Left ventricle myocardium inferior (tissue), 1 donor: ENCODE results near the gene NCAN. TPM values are rescaled to one million over a fixed set of nuclear protein-coding genes. Genes with fewer than 3 reads are reported as not detected.

Experiments used
- DNase-seq: peaks from one replicate; pipeline ENCODE4 v3.0.0-alpha.2; 2020
- H3K27ac ChIP-seq: fragments of 200-600 bp; replicated peaks from 2 replicates; pipeline ENCODE4 v1.8.0; 2021
- H3K27me3 ChIP-seq: fragments of 200-600 bp; 2 replicates; pipeline ENCODE4 v1.8.0; 2021; ENCODE audit warnings: low read depth
- H3K36me3 ChIP-seq: fragments of 200-600 bp; 2 replicates; pipeline ENCODE4 v1.8.0; 2021
- H3K4me1 ChIP-seq: fragments of 200-600 bp; 2 replicates; pipeline ENCODE4 v1.8.0; 2021
- H3K4me3 ChIP-seq: fragments of 200-600 bp; 2 replicates; pipeline ENCODE4 v1.8.0; 2021; ENCODE audit warnings: mild to moderate bottlenecking, moderate library complexity
- H3K9me3 ChIP-seq: fragments of 200-600 bp; replicated peaks from 2 replicates; pipeline ENCODE4 v1.8.0; 2021
- intact Hi-C: fragments of 100-400 bp; cut with micrococcal nuclease; formaldehyde crosslinking; loops from one replicate; pipeline ENCODE4 v1.11.0; 2022
- total RNA-seq: library from RNA; stranded (reverse); fragmentation: NEBNext Ultra II Directional; extraction: Animal tissue kit (Norgen Biotek cat#: 25700); gene quantifications from one replicate; pipeline ENCODE4 v1.2.1, GENCODE V29; 2021
- TF ChIP-seq, protein P1 (sequence below): fragments of 200-600 bp; IDR thresholded peaks from 2 replicates; pipeline ENCODE4 v1.8.0; 2021; ENCODE audit warnings: antibody characterized with exemption, mild to moderate bottlenecking, borderline replicate concordance
- donor health status: DM: no; HTN: yes; CAD: no; lungs with severe emphysema.

The NCAN gene
- total RNA-seq, 1 donor from 2014 or later = not detected

DNA sequence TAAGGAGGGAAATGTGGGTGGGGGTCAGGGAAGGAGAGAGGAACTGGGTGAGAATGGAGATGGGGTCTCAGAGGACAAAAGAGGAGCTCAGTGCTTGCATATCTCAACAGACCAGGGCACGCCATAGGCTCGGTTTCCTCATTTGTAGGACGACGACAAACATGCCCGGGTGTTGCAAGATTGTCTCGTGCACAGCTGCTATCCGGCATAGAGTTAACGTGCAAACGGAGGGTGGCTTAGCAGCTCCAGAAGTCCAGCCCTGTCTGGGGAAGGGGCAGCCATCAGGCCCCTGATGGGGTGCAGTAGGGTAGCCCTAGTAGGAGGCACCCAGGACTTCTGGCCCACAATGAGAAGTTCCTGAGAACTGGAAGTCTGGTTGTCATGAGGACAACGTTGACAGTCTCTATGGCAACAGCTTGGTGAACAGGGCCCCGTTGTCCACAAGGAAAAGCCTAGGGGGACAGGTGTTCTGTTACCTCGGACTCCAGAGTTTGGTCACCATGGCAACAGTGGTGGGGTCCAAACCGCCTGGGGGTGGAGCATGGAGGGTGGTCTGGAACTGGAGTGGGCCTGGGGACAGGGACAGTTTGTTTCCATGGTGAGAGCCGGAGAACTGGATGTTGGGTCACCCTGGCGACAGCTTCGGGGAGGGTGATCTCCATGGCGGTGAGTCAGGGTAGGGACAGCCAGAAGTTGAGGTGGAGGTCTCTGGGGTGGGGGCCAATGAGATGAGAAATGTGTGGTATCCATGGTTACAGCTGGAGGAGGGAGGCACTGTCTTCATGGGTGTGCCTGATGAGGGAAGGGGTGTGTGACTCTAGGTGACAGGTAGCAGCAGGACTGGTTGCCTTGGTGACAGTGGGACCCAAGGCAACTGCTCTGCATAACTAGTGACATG lies 44.6 kb downstream of the NCAN start:
- Histone ChIP-seq H3K9me3 (peaks cover 4% of the 10 kb centered on the region), H3K36me3 (no peaks in the 10 kb centered on the region), H3K4me3 (no peak overlapping the region), H3K27me3 (peaks cover 100% of the 10 kb centered on the region), H3K4me1 (peaks cover 2% of the 10 kb centered on the region), H3K27ac (no peak overlapping the region)
- DNase-seq = no peak
- intact Hi-C loops = no loop called here
- TF ChIP-seq, protein P1, sequence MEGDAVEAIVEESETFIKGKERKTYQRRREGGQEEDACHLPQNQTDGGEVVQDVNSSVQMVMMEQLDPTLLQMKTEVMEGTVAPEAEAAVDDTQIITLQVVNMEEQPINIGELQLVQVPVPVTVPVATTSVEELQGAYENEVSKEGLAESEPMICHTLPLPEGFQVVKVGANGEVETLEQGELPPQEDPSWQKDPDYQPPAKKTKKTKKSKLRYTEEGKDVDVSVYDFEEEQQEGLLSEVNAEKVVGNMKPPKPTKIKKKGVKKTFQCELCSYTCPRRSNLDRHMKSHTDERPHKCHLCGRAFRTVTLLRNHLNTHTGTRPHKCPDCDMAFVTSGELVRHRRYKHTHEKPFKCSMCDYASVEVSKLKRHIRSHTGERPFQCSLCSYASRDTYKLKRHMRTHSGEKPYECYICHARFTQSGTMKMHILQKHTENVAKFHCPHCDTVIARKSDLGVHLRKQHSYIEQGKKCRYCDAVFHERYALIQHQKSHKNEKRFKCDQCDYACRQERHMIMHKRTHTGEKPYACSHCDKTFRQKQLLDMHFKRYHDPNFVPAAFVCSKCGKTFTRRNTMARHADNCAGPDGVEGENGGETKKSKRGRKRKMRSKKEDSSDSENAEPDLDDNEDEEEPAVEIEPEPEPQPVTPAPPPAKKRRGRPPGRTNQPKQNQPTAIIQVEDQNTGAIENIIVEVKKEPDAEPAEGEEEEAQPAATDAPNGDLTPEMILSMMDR = no peak

DNA sequence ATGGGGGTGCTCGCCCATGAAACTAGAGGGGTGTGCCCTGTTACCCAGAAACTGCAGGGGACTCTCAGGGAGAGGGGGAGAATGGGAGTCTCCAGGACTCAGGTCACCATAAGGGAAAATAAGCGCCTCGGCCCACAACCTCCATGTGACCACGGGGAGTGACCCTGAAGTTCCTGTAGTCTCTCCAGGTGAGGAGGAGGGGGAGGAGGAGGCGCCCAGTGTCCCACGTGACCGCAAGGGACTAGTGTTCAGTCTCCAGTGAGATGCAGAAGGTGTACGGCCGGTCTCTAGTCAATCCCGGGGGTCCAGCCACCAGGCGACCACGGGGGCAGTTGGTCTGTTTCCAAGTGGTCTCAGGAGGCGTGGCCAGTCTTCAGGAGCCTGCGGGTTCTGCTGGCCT lies 45.4 kb downstream of the NCAN start:
- H3K4me3 ChIP-seq = no peak overlapping the region
- no peak for DNase-seq
- TF ChIP-seq, protein P1 = no peak
- peaks cover 4% of the 10 kb centered on the region for H3K9me3 ChIP-seq
- H3K27me3 ChIP-seq = peaks cover 100% of the 10 kb centered on the region
- no peaks in the 10 kb centered on the region for H3K36me3 ChIP-seq
- H3K4me1 ChIP-seq = peaks cover 6% of the 10 kb centered on the region
- intact Hi-C loops = no loop called here
- H3K27ac ChIP-seq = no peak overlapping the region

DNA sequence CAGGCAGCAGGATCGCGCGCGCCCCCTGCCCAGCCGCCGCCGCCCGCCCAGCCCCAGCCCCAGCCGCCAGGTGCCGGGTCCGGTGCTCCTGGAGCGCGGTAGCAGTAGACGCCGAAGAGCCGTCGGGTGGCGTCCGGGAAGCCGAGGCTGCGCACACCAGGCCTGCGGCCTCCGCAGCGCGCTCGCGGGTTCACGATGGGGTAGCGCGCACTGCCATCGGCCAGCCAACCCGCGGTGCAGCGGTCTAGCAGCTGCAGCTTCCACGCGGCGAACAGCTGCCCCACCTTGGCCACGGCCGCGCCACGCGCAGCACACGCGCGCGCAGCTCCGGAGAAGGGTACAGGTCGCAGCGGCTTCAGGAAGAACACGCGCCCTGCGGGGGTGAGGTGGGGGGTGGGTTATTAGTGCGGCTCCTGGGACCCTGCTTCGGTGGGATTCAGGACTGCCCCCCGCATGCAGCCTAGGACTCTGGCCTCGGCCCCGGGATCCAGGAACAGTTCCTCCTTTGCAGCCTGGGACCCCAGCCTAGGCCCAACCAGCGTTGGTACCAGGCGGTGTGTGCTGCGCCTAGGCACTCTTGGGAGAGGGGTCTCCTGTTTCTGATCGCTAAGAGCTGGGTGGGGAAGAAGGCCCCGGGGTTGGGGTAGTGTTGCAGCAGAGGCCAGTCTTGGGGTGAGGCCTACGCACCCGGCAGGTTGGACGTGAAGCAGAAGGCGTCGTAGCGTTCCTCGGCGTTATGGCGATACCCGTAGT lies 46.3 kb downstream of the NCAN start:
- peaks cover 4% of the 10 kb centered on the region for H3K9me3 ChIP-seq
- no peak for DNase-seq
- TF ChIP-seq, protein P1 = no peak
- no peaks in the 10 kb centered on the region for H3K36me3 ChIP-seq
- H3K4me1 ChIP-seq = peaks cover 6% of the 10 kb centered on the region
- intact Hi-C loops = no loop called here
- H3K27ac ChIP-seq = no peak overlapping the region
- H3K4me3 ChIP-seq = no peak overlapping the region
- peaks cover 100% of the 10 kb centered on the region for H3K27me3 ChIP-seq

DNA sequence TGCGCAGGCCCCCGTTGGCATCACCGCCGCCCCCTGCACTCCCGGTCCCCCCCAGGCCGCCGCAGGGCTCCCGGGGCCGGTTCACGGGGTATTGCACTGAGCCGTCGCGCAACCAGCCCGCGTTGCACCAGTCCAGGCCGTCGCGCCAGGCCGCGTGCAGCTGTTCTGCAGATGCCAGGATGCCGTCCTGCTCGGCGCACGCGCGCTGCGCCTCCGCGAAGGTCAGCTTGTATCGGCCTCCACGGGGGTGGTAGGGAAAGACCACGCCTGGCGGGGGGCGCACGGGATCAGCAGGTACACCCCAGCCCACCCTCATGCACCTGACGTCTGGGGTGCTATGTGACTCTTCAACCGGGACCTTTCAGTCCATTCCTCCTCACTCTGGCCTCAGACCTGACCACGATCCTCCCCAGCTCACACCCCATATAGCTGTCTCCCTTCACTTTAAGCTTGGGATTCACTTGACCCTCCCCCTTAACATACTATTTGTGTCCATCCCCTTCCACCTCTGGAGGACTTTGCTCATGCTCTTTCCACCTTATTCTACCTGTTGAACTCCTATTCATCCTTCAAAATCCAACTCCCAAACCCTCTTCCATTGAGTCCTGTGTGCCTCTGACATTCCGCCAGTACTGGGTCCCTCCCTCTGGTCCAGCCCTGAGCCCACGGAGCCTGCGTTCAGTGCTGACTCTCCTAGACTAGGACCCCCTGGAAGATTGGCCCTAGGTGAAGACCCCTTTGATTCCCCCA lies 47.0 kb downstream of the NCAN start:
- no peak overlapping the region for H3K27ac ChIP-seq
- intact Hi-C loops = no loop called here
- no peaks in the 10 kb centered on the region for H3K36me3 ChIP-seq
- no peak overlapping the region for H3K4me3 ChIP-seq
- peaks cover 6% of the 10 kb centered on the region for H3K4me1 ChIP-seq
- DNase-seq = no peak
- TF ChIP-seq, protein P1 = no peak
- H3K27me3 ChIP-seq = peaks cover 100% of the 10 kb centered on the region
- H3K9me3 ChIP-seq = peaks cover 4% of the 10 kb centered on the region

DNA sequence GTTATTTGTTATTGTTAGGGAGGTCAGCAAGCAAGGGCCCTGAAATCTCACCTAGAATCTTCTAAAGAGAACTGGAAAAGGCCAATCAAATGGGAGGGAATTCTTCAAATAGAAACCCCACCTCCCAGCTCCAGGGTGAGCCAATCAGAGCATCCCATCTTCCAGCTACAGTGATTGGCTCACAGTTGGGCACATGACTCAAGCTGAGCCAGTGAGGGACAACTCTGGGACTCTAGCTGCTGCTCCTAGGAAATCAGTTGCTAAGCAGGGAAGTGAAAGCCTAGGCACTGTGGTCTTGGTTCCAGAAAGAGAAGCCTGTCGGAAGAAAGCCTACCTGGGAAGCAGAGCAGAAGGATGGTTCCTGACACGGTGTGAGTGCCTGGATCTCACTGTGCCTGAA lies 48.0 kb downstream of the NCAN start:
- Histone ChIP-seq H3K36me3 (no peaks in the 10 kb centered on the region), H3K27ac (no peak overlapping the region), H3K9me3 (peaks cover 4% of the 10 kb centered on the region), H3K4me3 (no peak overlapping the region), H3K27me3 (peaks cover 100% of the 10 kb centered on the region), H3K4me1 (peaks cover 6% of the 10 kb centered on the region)
- TF ChIP-seq, protein P1 = no peak
- DNase-seq = no peak
- intact Hi-C loops = no loop called here
